OCI-LY7 (cell line): ENCODE data around the gene ZXDC. TPM values are rescaled to one million over a fixed set of nuclear protein-coding genes. Genes with fewer than 3 reads are reported as not detected.
A peak's percentile ranks its signal among the peaks of the same experiment; 100 is the strongest.

Experiments
- BruUV-seq: library from RNA; stranded (reverse); fragments of 400-500 nt; replicated peaks from 2 replicates; lab custom pipeline; 2021; lab: Mats Ljungman, UMichigan
- CTCF ChIA-PET: fragments of 300-600 bp; sonication (Branson Sonifier 250); formaldehyde crosslinking; loops from one replicate; lab custom pipeline; 2022; ENCODE audit warnings: antibody characterized with exemption; ENCODE audit not compliant: unreplicated experiment; lab: Charles Lee
- POLR2A ChIA-PET: fragments of 300-600 bp; sonication (Branson Sonifier 250); formaldehyde crosslinking; loops from one replicate; lab custom pipeline; 2022; ENCODE audit warnings: antibody characterized with exemption; lab: Charles Lee
- DNase-seq: peaks from one replicate; pipeline ENCODE4 v3.0.0-alpha.2; 2015; ENCODE audit warnings: low spot score
- H2AFZ ChIP-seq: fragments of 200-600 bp; sonication (generic), shearing (Covaris generic); 2 replicates; pipeline ENCODE4 v1.6.1; 2014; ENCODE audit warnings: mild to moderate bottlenecking, antibody characterized with exemption, low read length, moderate library complexity
- H3K27ac ChIP-seq: fragments of 200-600 bp; sonication (generic); 2 replicates; pipeline ENCODE4 v1.5.1; 2014; ENCODE audit warnings: mixed run types, low read depth, mild to moderate bottlenecking, moderate library complexity, low read length, inconsistent platforms; ENCODE audit not compliant: poor library complexity, severe bottlenecking
- H3K36me3 ChIP-seq: fragments of 200-600 bp; sonication (generic); 2 replicates; pipeline ENCODE4 v1.6.1; 2014; ENCODE audit warnings: mild to moderate bottlenecking, antibody characterized with exemption, low read length, moderate library complexity, mixed read lengths; ENCODE audit not compliant: insufficient read depth
- H3K4me1 ChIP-seq: fragments of 200-600 bp; sonication (generic); 2 replicates; pipeline ENCODE4 v1.5.1; 2014; ENCODE audit warnings: mild to moderate bottlenecking, low read length; ENCODE audit not compliant: insufficient read depth, poor library complexity, severe bottlenecking
- H3K4me2 ChIP-seq: fragments of 200-600 bp; sonication (generic); 2 replicates; pipeline ENCODE4 v1.6.1; 2014; ENCODE audit warnings: mild to moderate bottlenecking, low read length
- H3K4me3 ChIP-seq: fragments of 200-600 bp; sonication (generic); 2 replicates; pipeline ENCODE4 v1.5.1; 2014; ENCODE audit warnings: mild to moderate bottlenecking, low read depth, low read length; ENCODE audit not compliant: poor library complexity, severe bottlenecking
- H3K79me2 ChIP-seq: fragments of 200-600 bp; sonication (generic); 2 replicates; pipeline ENCODE4 v1.6.1; 2016; ENCODE audit warnings: low read depth, mild to moderate bottlenecking, low read length, moderate library complexity, mixed read lengths; ENCODE audit not compliant: insufficient read depth
- H3K9me2 ChIP-seq: fragments of 200-600 bp; sonication (generic); 2 replicates; pipeline ENCODE4 v1.6.1; 2016; ENCODE audit warnings: mild to moderate bottlenecking, low read length, mixed read lengths; ENCODE audit not compliant: insufficient read depth
- H3K9me3 ChIP-seq: fragments of 200-600 bp; sonication (generic); 2 replicates; pipeline ENCODE4 v1.6.1; 2014; ENCODE audit warnings: mild to moderate bottlenecking, mixed run types, low read length, mixed read lengths
- H4K20me1 ChIP-seq: fragments of 200-600 bp; sonication (generic); 2 replicates; pipeline ENCODE4 v1.6.1; 2014; ENCODE audit warnings: mild to moderate bottlenecking, antibody characterized with exemption, low read length, moderate library complexity, mixed read lengths; ENCODE audit not compliant: insufficient read depth
- CTCF ChIP-seq: fragments of 200-600 bp; sonication (generic); conservative IDR thresholded peaks from 2 replicates; pipeline ENCODE4 v1.5.1; 2014; ENCODE audit warnings: mild to moderate bottlenecking, antibody characterized with exemption, low read length, moderate library complexity, mixed read lengths
- EZH2phosphoT487 ChIP-seq: fragments of 200-600 bp; sonication (generic); IDR thresholded peaks from 2 replicates; pipeline ENCODE4 v1.6.1; 2018; ENCODE audit warnings: low read depth, borderline replicate concordance, mild to moderate bottlenecking, mixed run types, antibody characterized with exemption, low read length, moderate library complexity, mixed read lengths
- intact Hi-C: fragments of 100-400 bp; cut with micrococcal nuclease; formaldehyde crosslinking; loops from one replicate; pipeline ENCODE4 v1.10.0; 2022; ENCODE audit not compliant: unreplicated experiment
- total RNA-seq, 2 experiments: library from RNA; depleted of rRNA in 1 of 2; stranded (reverse); fragments of >200 nt in 1 of 2; shearing (Covaris generic) in 1 of 2; gene quantifications; 2 replicates each; pipeline ENCODE4 v1.2.3, GENCODE V29; 2014 to 2022

The ZXDC gene
- total RNA-seq, 2 experiments from 2014 or later, result 32.2 to 34.9 TPM

- Histone ChIP-seq H3K4me1 (peaks cover 51% of the 10 kb centered on the region), H3K36me3 (no peaks in the 10 kb centered on the region), H4K20me1 (no peaks in the 10 kb centered on the region), H3K9me3 (no peaks in the 10 kb centered on the region), H3K79me2 (no peaks in the 10 kb centered on the region), H3K9me2 (no peaks in the 10 kb centered on the region), H3K4me3 (no peak overlapping the region), H3K4me2 (peak overlapping the region; percentile 33), H3K27ac (no peak overlapping the region), H2AFZ (0 out of 2 replicates have a peak overlapping the region, but pooled peaks have one; percentile 38)
- DNase-seq, result peak; percentile 33
- intact Hi-C loops, result no loop called here
- CTCF ChIA-PET, result interaction anchor here (0.5 kb wide), 1 partner anchor 464 kb away, joined by 4 read pairs; no protein-coding TSS in a partner anchor
- POLR2A ChIA-PET, result no interaction called here
- BruUV-seq, result no TSS peak
- TF ChIP-seq CTCF (no peak), EZH2phosphoT487 (no peak)
Observed at GRCh38 chr3:126496894-126497850, 21.5 kb upstream of the ZXDC start.

GRCh38 chr3:126495786-126496185 lies 20.1 kb upstream of the ZXDC start:
- Histone ChIP-seq H3K4me2 (no peak overlapping the region), H3K9me3 (no peaks in the 10 kb centered on the region), H3K4me3 (no peak overlapping the region), H3K9me2 (no peaks in the 10 kb centered on the region), H3K79me2 (no peaks in the 10 kb centered on the region), H3K4me1 (peaks cover 42% of the 10 kb centered on the region), H3K27ac (no peak overlapping the region), H2AFZ (no peak overlapping the region), H3K36me3 (no peaks in the 10 kb centered on the region), H4K20me1 (no peaks in the 10 kb centered on the region)
- no TSS peak for BruUV-seq
- POLR2A ChIA-PET, result interaction anchor here (0.5 kb wide), 1 partner anchor 278 kb away, joined by 3 read pairs; no protein-coding TSS in a partner anchor
- intact Hi-C loops, result no loop called here
- CTCF ChIA-PET, result no interaction called here
- no peak for DNase-seq
- TF ChIP-seq EZH2phosphoT487, result no peak
- TF ChIP-seq CTCF, result no peak

- Histone ChIP-seq H3K4me1 (peaks cover 42% of the 10 kb centered on the region), H3K4me3 (no peak overlapping the region), H4K20me1 (no peaks in the 10 kb centered on the region), H3K36me3 (no peaks in the 10 kb centered on the region), H3K27ac (no peak overlapping the region), H3K9me3 (no peaks in the 10 kb centered on the region), H3K79me2 (no peaks in the 10 kb centered on the region), H3K9me2 (no peaks in the 10 kb centered on the region), H3K4me2 (no peak overlapping the region), H2AFZ (no peak overlapping the region)
- ChIA-PET POLR2A (interaction anchor here (0.7 kb wide), 1 partner anchor 43 kb away, joined by 3 read pairs; no protein-coding TSS in a partner anchor), CTCF (no interaction called here)
- intact Hi-C loops, result no loop called here
- TF ChIP-seq CTCF (no peak), EZH2phosphoT487 (no peak)
- no peak for DNase-seq
- BruUV-seq, result no TSS peak
Observed at GRCh38 chr3:126494970-126495230, 19.2 kb upstream of the ZXDC start.
